Thyroid gland (tissue), 4 donors: ENCODE results near the gene RNF123.

Experiments
- POLR2A ChIP-seq, 2 donors: fragments of 450-650 bp; IDR thresholded peaks; one replicate each; pipeline ENCODE4 v1.6.1; 2017; ENCODE audit warnings: antibody characterized with exemption in 2 of 2, mild to moderate bottlenecking in 2 of 2, moderate library complexity in 1 of 2
- TF ChIP-seq, protein P1 (sequence below), 6 experiments: fragments of 200-600 bp in 3 of 6; fragments of 450-650 bp in 3 of 6; sonication (generic) in 3 of 6; IDR thresholded peaks; one replicate each; pipeline ENCODE4 v1.5.1; 2016 to 2019; ENCODE audit warnings: antibody characterized with exemption in 6 of 6, mild to moderate bottlenecking in 2 of 6, inconsistent platforms in 1 of 6, moderate library complexity in 1 of 6

- TF ChIP-seq, protein P1, sequence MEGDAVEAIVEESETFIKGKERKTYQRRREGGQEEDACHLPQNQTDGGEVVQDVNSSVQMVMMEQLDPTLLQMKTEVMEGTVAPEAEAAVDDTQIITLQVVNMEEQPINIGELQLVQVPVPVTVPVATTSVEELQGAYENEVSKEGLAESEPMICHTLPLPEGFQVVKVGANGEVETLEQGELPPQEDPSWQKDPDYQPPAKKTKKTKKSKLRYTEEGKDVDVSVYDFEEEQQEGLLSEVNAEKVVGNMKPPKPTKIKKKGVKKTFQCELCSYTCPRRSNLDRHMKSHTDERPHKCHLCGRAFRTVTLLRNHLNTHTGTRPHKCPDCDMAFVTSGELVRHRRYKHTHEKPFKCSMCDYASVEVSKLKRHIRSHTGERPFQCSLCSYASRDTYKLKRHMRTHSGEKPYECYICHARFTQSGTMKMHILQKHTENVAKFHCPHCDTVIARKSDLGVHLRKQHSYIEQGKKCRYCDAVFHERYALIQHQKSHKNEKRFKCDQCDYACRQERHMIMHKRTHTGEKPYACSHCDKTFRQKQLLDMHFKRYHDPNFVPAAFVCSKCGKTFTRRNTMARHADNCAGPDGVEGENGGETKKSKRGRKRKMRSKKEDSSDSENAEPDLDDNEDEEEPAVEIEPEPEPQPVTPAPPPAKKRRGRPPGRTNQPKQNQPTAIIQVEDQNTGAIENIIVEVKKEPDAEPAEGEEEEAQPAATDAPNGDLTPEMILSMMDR (IDR thresholded peaks at IDR 0.05), result no peak
- no peak for TF ChIP-seq POLR2A (IDR thresholded peaks at IDR 0.05)
These were observed 62.1 kb downstream of the RNF123 start for GRCh38 chr3:49751501-49751900.
